Vagina (tissue), 2 donors: ENCODE data around the gene PTP4A2.
"Not testable (repeated sequence)": the region's sequence is repeated elsewhere in the genome, so short reads cannot be mapped to it uniquely, and the experiment has no call there.

Source experiments
- CTCF ChIP-seq, 3 experiments: fragments of 450-650 bp in 2 of 3; fragments of 200-600 bp in 1 of 3; sonication (generic) in 1 of 3; IDR thresholded peaks; one replicate each; pipeline ENCODE4 v1.5.1; 2017 to 2019; ENCODE audit warnings: antibody characterized with exemption in 3 of 3, mild to moderate bottlenecking in 2 of 3, moderate library complexity in 2 of 3
- POLR2A ChIP-seq, 2 donors: fragments of 450-650 bp; IDR thresholded peaks; one replicate each; pipeline ENCODE4 v1.6.1; 2017; ENCODE audit warnings: antibody characterized with exemption in 2 of 2, mild to moderate bottlenecking in 2 of 2, moderate library complexity in 2 of 2
- POLR2AphosphoS5 ChIP-seq, 2 donors: sonication (generic); formaldehyde crosslinking; IDR thresholded peaks; one replicate each; pipeline ENCODE4 v1.9.0; 2017; ENCODE audit warnings: antibody characterized with exemption in 2 of 2, mild to moderate bottlenecking in 2 of 2, low read depth in 1 of 2; ENCODE audit not compliant: insufficient read depth in 1 of 2

GRCh38 chr1:31925824-31926223, 12.3 kb downstream of the PTP4A2 start:
- TF ChIP-seq CTCF (IDR thresholded peaks at IDR 0.05); POLR2A (IDR thresholded peaks at IDR 0.05); POLR2AphosphoS5 (IDR thresholded peaks at IDR 0.05; ENCODE audit: insufficient read depth in 1 of 2, low read depth in 1 of 2): not testable (repeated sequence)
